CD14-positive monocyte (primary cell): ENCODE data around the gene TLCD3A. TPM values are rescaled to one million over a fixed set of nuclear protein-coding genes. Genes with fewer than 3 reads are reported as not detected.

Source experiments
- DNase-seq, 3 donors: peaks; one replicate each; pipeline ENCODE4 v3.0.0-alpha.2; 2011 to 2022
- H2AFZ ChIP-seq: 2 replicates; pipeline ENCODE4 v1.6.0; 2012; ENCODE audit warnings: mild to moderate bottlenecking, low read depth, low read length, inconsistent platforms; ENCODE audit not compliant: insufficient read depth, poor library complexity, severe bottlenecking
- H3K27ac ChIP-seq, 2 donors: 1 replicate in 1 of 2; 2 replicates in 1 of 2; pipeline ENCODE4 v1.5.1; 2012 to 2013; ENCODE audit warnings: low read length in 2 of 2, control low read depth in 1 of 2, inconsistent platforms in 1 of 2, low read depth in 1 of 2, mild to moderate bottlenecking in 1 of 2
- H3K27me3 ChIP-seq, 2 donors: one replicate each; pipeline versions ENCODE4 v1.6.0 to v1.6.1; 2011 to 2013; ENCODE audit warnings: low read length in 2 of 2; ENCODE audit not compliant: control insufficient read depth in 2 of 2, insufficient read depth in 2 of 2
- H3K36me3 ChIP-seq, 2 donors: replicated peaks in 1 of 2; 1 replicate in 1 of 2; 2 replicates in 1 of 2; pipeline versions ENCODE4 v1.5.1 to v1.6.1; 2012 to 2013; ENCODE audit warnings: low read length in 2 of 2, control low read depth in 1 of 2, inconsistent platforms in 1 of 2, mild to moderate bottlenecking in 1 of 2; ENCODE audit not compliant: insufficient read depth in 2 of 2, control insufficient read depth in 1 of 2
- H3K4me1 ChIP-seq, 2 donors: 1 replicate in 1 of 2; 2 replicates in 1 of 2; pipeline versions ENCODE4 v1.5.1 to v1.6.1; 2012 to 2013; ENCODE audit warnings: low read length in 2 of 2, control low read depth in 1 of 2, inconsistent platforms in 1 of 2, mild to moderate bottlenecking in 1 of 2, moderate library complexity in 1 of 2; ENCODE audit not compliant: insufficient read depth in 2 of 2, control insufficient read depth in 1 of 2
- H3K4me2 ChIP-seq: replicated peaks from 2 replicates; pipeline ENCODE3; 2012; ENCODE audit warnings: low read length, moderate library complexity, mild to moderate bottlenecking; ENCODE audit not compliant: poor library complexity, severe bottlenecking; ENCODE audit errors: extremely low read depth
- H3K4me3 ChIP-seq, 3 experiments: fragments of 200-600 bp in 1 of 3; sonication (generic) in 1 of 3; replicated peaks in 1 of 3; 1 replicate in 2 of 3; 2 replicates in 1 of 3; pipeline ENCODE4 v1.5.1; 2011 to 2013; ENCODE audit warnings: low read length in 3 of 3, mild to moderate bottlenecking in 3 of 3, control low read depth in 2 of 3, low read depth in 2 of 3, inconsistent platforms in 1 of 3, moderate library complexity in 1 of 3
- H3K79me2 ChIP-seq: 2 replicates; pipeline ENCODE4 v1.6.0; 2012; ENCODE audit warnings: mild to moderate bottlenecking, control low read depth, inconsistent platforms, low read length, moderate library complexity; ENCODE audit not compliant: insufficient read depth
- H3K9ac ChIP-seq: 2 replicates; pipeline ENCODE4 v1.6.0; 2017; ENCODE audit warnings: low read length, mild to moderate bottlenecking; ENCODE audit not compliant: insufficient read depth, poor library complexity, severe bottlenecking
- H3K9me3 ChIP-seq, 2 donors: replicated peaks in 1 of 2; 1 replicate in 1 of 2; 2 replicates in 1 of 2; pipeline versions ENCODE4 v1.5.1 to v1.6.1; 2012 to 2013; ENCODE audit warnings: low read length in 2 of 2, control low read depth in 1 of 2; ENCODE audit not compliant: control insufficient read depth in 1 of 2, insufficient read depth in 1 of 2
- H4K20me1 ChIP-seq: 2 replicates; pipeline ENCODE4 v1.6.0; 2012; ENCODE audit warnings: mild to moderate bottlenecking, low read length, control low read depth, moderate library complexity; ENCODE audit not compliant: insufficient read depth
- H3K27ac Mint-ChIP-seq, 7 donors: one replicate each; pipeline ENCODE4 v1.8.0; 2020; ENCODE audit warnings: mild to moderate bottlenecking in 7 of 7, mixed read lengths in 7 of 7, moderate library complexity in 6 of 7, inconsistent platforms in 2 of 7
- H3K27me3 Mint-ChIP-seq, 3 donors: one replicate each; pipeline ENCODE4 v1.8.0; 2021 to 2022; ENCODE audit warnings: low read depth in 3 of 3, mild to moderate bottlenecking in 3 of 3, mixed read lengths in 3 of 3, moderate library complexity in 3 of 3, inconsistent platforms in 1 of 3
- H3K36me3 Mint-ChIP-seq, 2 donors: one replicate each; pipeline ENCODE4 v1.8.0; 2020; ENCODE audit warnings: mixed read lengths in 2 of 2, inconsistent platforms in 1 of 2, mild to moderate bottlenecking in 1 of 2
- H3K4me1 Mint-ChIP-seq: one replicate; pipeline ENCODE4 v1.8.0; 2020; ENCODE audit warnings: mild to moderate bottlenecking, mixed read lengths
- H3K4me3 Mint-ChIP-seq, 2 donors: one replicate each; pipeline ENCODE4 v1.8.0; 2020; ENCODE audit warnings: mild to moderate bottlenecking in 2 of 2, mixed read lengths in 2 of 2, moderate library complexity in 1 of 2
- H3K9me3 Mint-ChIP-seq, 7 donors: one replicate each; pipeline ENCODE4 v1.8.0; 2020 to 2022; ENCODE audit warnings: mixed read lengths in 7 of 7, mild to moderate bottlenecking in 6 of 7, moderate library complexity in 6 of 7, inconsistent platforms in 2 of 7
- CTCF ChIP-seq: fragments of 200-600 bp; IDR thresholded peaks from one replicate; pipeline ENCODE4 v1.8.0; 2022; ENCODE audit warnings: antibody characterized with exemption, mild to moderate bottlenecking
- WGBS: methylation state at CpG from one replicate; pipeline ENCODE4 v1.1.5; 2013; ENCODE audit warnings: missing lambda C conversion rate; ENCODE audit not compliant: insufficient coverage; 5-methylcytosine and 5-hydroxymethylcytosine counted together
- intact Hi-C, 2 donors: fragments of 100-400 bp; cut with micrococcal nuclease; formaldehyde crosslinking; loops; one replicate each; pipeline versions ENCODE4 v1.15.0 to v1.15.1; 2023
- polyA plus RNA-seq, 3 donors: library from polyadenylated mRNA; depleted of rRNA in 1 of 3; unstranded in 2 of 3; stranded (reverse) in 1 of 3; fragments of 300-500 nt in 2 of 3; fragments of >200 nt in 1 of 3; fragmentation: Illumina TruSeq in 2 of 3; gene quantifications; 1 replicate in 2 of 3; 2 replicates in 1 of 3; pipeline ENCODE4 v1.2.3, GENCODE V29; 2012 to 2021

Gene TLCD3A
- polyA plus RNA-seq, 3 donors, result 0.09 to 1.8 (median 0.13) TPM

GRCh38 chr17:791829-792228, 59.4 kb downstream of the TLCD3A start:
- H3K36me3 Mint-ChIP-seq, result peaks cover 54 to 63% of the 10 kb centered on the region in 2 donors
- no peak for TF ChIP-seq CTCF
- peaks cover 4 to 6% (median 6%) of the 10 kb centered on the region in 3 donors for H3K27me3 Mint-ChIP-seq
- no peak overlapping the region for H3K9ac ChIP-seq
- H3K9me3 ChIP-seq, result no peaks in the 10 kb centered on the region
- H3K4me1 Mint-ChIP-seq, result peaks cover 7% of the 10 kb centered on the region
- intact Hi-C loops, result loop anchor here in 1 of 2 donors (5.0 kb wide), 1 partner anchor 190 kb away; no protein-coding TSS in a partner anchor
- H3K27ac ChIP-seq, result no peak overlapping the region
- no peak overlapping the region for H3K4me3 Mint-ChIP-seq
- H3K9me3 Mint-ChIP-seq, result peaks cover 0 to 3% (median 0%) of the 10 kb centered on the region in 7 donors
- no peak overlapping the region for H2AFZ ChIP-seq
- peaks cover 51 to 58% of the 10 kb centered on the region in 2 donors for H3K36me3 ChIP-seq
- peak overlapping the region in 1 of 7 donors; percentile 52 for H3K27ac Mint-ChIP-seq
- WGBS, result 95% methylated on average over 13 of the region's 19 CpGs
- no peaks in the 10 kb centered on the region for H3K27me3 ChIP-seq
- no peaks in the 10 kb centered on the region for H4K20me1 ChIP-seq
- H3K4me3 ChIP-seq, result no peak overlapping the region
- H3K4me1 ChIP-seq, result no peaks in the 10 kb centered on the region
- no peak overlapping the region for H3K4me2 ChIP-seq
- no peak for DNase-seq
- H3K79me2 ChIP-seq, result no peaks in the 10 kb centered on the region

- Mint-ChIP-seq H3K4me3 (no peak overlapping the region), H3K4me1 (peaks cover 7% of the 10 kb centered on the region), H3K36me3 (peaks cover 51 to 58% of the 10 kb centered on the region in 2 donors), H3K27ac (no peak overlapping the region), H3K9me3 (peaks cover 0 to 3% (median 0%) of the 10 kb centered on the region in 7 donors), H3K27me3 (peaks cover 4 to 6% (median 6%) of the 10 kb centered on the region in 3 donors)
- Histone ChIP-seq H3K4me1 (no peaks in the 10 kb centered on the region), H3K9me3 (no peaks in the 10 kb centered on the region), H3K27ac (no peak overlapping the region), H2AFZ (no peak overlapping the region), H3K4me2 (no peak overlapping the region), H3K27me3 (no peaks in the 10 kb centered on the region), H4K20me1 (no peaks in the 10 kb centered on the region), H3K9ac (no peak overlapping the region), H3K79me2 (no peaks in the 10 kb centered on the region), H3K4me3 (no peak overlapping the region), H3K36me3 (peaks cover 48 to 54% of the 10 kb centered on the region in 2 donors)
- intact Hi-C loops, result loop anchor here in 1 of 2 donors (5.0 kb wide), 1 partner anchor 190 kb away; no protein-coding TSS in a partner anchor
- WGBS, result 94% methylated on average over 5 of the region's 9 CpGs
- TF ChIP-seq CTCF, result no peak
- no peak for DNase-seq
These were observed 59.9 kb downstream of the TLCD3A start for GRCh38 chr17:792277-792676.

Other genes starting within 250 kb of the TLCD3A start
- gene VPS53, start 17.8 kb upstream of the TLCD3A start, polyA plus RNA-seq, result 10 to 100 TPM in 1 of 3 donors, 1 to 10 TPM in 2; 3.9 to 20.7 (median 8.5) TPM
- gene GEMIN4, start 19.7 kb downstream of the TLCD3A start, polyA plus RNA-seq, result 10 to 100 TPM in 2 of 3 donors, 1 to 10 TPM in 1; 8.8 to 10.6 (median 10.1) TPM
- gene GLOD4, start 49.7 kb downstream of the TLCD3A start, polyA plus RNA-seq, result 10 to 100 TPM; 41.8 to 50.7 (median 50.6) TPM
- gene MRM3, start 49.8 kb downstream of the TLCD3A start, polyA plus RNA-seq, result 10 to 100 TPM in 2 of 3 donors, 1 to 10 TPM in 1; 9.3 to 15.4 (median 12.8) TPM
- not detected for gene NXN, start 247.2 kb downstream of the TLCD3A start, polyA plus RNA-seq